ENCODE results near the gene RNF13. TPM values are rescaled to one million over a fixed set of nuclear protein-coding genes. Genes with fewer than 3 reads are reported as not detected.
A peak's percentile ranks its signal among the peaks of the same experiment; 100 is the strongest.

The RNF13 gene
- total RNA-seq, 4 donors from 2014 or later: 62.3 to 106 (median 91.1) TPM

DNA sequence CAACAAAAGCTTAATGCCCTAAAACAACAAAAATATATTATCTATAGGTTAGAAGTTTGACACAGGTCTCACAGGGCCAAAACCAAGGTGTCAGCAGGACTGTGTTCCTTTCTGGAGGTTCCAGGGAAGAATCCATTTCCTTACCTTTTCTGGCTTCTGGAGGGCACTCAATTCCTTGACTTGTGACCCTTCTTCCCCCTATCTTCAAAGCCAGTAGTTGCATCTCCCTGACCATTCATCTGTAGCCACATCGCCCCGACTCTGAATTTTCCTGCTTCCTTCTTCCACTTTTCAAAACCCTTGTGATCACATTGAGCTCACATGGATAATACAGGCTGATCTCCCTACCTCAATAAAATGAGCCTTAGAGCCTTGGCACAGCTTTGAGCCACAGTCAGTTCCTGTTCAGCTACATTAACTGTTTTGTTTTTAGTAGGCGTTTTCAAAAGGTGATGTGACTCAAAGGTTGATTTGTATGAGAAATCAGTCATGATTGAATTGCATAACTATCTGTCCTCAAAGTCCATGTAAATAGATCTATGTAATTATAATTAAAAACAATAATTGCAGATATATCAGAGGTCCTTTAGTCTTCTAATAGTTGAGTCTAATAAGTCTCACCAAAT, 145.3 kb downstream of the RNF13 start:
- Histone ChIP-seq H3K4me3 (no peak overlapping the region), H3K36me3 (peaks cover 0 to 18% of the 10 kb centered on the region in 2 donors), H3K27me3 (no peaks in the 10 kb centered on the region), H3K27ac (no peak overlapping the region), H3K4me1 (peaks cover 0 to 22% (median 4%) of the 10 kb centered on the region in 3 donors), H3K9me3 (no peaks in the 10 kb centered on the region)
- no peak for TF ChIP-seq EP300 (IDR thresholded peaks at IDR 0.05)
- TF ChIP-seq POLR2AphosphoS5 (IDR thresholded peaks at IDR 0.05): no peak
- TF ChIP-seq POLR2A (IDR thresholded peaks at IDR 0.05): no peak
- TF ChIP-seq, protein P1, sequence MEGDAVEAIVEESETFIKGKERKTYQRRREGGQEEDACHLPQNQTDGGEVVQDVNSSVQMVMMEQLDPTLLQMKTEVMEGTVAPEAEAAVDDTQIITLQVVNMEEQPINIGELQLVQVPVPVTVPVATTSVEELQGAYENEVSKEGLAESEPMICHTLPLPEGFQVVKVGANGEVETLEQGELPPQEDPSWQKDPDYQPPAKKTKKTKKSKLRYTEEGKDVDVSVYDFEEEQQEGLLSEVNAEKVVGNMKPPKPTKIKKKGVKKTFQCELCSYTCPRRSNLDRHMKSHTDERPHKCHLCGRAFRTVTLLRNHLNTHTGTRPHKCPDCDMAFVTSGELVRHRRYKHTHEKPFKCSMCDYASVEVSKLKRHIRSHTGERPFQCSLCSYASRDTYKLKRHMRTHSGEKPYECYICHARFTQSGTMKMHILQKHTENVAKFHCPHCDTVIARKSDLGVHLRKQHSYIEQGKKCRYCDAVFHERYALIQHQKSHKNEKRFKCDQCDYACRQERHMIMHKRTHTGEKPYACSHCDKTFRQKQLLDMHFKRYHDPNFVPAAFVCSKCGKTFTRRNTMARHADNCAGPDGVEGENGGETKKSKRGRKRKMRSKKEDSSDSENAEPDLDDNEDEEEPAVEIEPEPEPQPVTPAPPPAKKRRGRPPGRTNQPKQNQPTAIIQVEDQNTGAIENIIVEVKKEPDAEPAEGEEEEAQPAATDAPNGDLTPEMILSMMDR (IDR thresholded peaks at IDR 0.05): no peak
- 74 to 100% methylated on average over 3 of the region's 3 CpGs for WGBS, 2 donors (ENCODE audit: low coverage in 1 of 2)
- no peak for ATAC-seq

DNA sequence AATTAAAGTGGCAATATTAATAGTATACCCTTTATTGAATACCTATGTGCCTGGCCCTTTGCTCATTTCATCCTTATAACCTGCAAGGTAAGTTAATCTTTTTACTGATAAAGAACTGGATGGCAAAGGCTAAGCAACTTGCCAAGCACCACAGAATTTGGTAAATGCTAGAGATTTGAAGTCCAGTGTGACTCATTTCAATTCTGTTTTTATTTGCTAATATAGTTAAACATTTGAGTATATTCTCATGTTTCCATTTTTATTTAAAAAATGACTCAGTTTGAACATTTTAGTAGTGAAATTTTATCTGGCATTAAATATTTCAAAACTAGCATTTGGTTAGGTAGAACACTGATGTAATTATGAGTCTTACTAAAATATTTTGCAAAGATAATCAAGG, 146.4 kb downstream of the RNF13 start:
- TF ChIP-seq, protein P1 (IDR thresholded peaks at IDR 0.05): no peak
- TF ChIP-seq EP300 (IDR thresholded peaks at IDR 0.05): no peak
- TF ChIP-seq POLR2A (IDR thresholded peaks at IDR 0.05): no peak
- no peak for TF ChIP-seq POLR2AphosphoS5 (IDR thresholded peaks at IDR 0.05)
- Histone ChIP-seq H3K4me3 (no peak overlapping the region), H3K36me3 (peaks cover 0 to 18% of the 10 kb centered on the region in 2 donors), H3K4me1 (peaks cover 5 to 31% (median 5%) of the 10 kb centered on the region in 3 donors), H3K27ac (no peak overlapping the region), H3K9me3 (no peaks in the 10 kb centered on the region), H3K27me3 (no peaks in the 10 kb centered on the region)
- no peak for ATAC-seq

DNA sequence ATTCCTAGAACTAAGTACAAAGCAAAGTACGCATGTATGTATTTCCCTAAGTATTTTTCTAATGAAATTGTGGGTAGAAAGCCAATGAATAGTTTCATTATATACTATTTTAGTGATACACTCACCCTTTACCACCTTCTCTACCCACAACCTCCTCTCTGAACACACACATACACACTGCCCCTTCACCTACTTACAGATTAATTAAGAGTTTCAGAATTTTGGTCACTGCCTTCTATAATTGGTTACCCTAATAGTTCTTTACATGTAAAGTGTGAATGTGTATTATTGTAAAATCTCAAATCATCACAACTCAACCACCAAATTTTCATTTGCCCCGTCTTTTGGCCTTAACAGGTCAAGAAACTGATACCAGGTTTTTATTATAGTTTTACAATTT, 150.5 kb downstream of the RNF13 start:
- Histone ChIP-seq H3K36me3 (peaks cover 0 to 30% of the 10 kb centered on the region in 2 donors), H3K27me3 (no peaks in the 10 kb centered on the region), H3K9me3 (no peaks in the 10 kb centered on the region), H3K4me1 (peaks cover 4 to 50% (median 13%) of the 10 kb centered on the region in 3 donors), H3K27ac (no peak overlapping the region), H3K4me3 (no peak overlapping the region)
- WGBS, 2 donors (ENCODE audit: low coverage in 1 of 2): 88 to 94% methylated on average over 2 of the region's 2 CpGs
- TF ChIP-seq POLR2AphosphoS5 (IDR thresholded peaks at IDR 0.05) (no peak), EP300 (IDR thresholded peaks at IDR 0.05) (no peak), POLR2A (IDR thresholded peaks at IDR 0.05) (no peak)
- TF ChIP-seq, protein P1 (IDR thresholded peaks at IDR 0.05): no peak
- no peak for ATAC-seq

- TF ChIP-seq POLR2A (IDR thresholded peaks at IDR 0.05) (no peak), EP300 (IDR thresholded peaks at IDR 0.05) (no peak), POLR2AphosphoS5 (IDR thresholded peaks at IDR 0.05) (no peak)
- TF ChIP-seq, protein P1 (IDR thresholded peaks at IDR 0.05): no peak
- no peak for ATAC-seq
- Histone ChIP-seq H3K4me3 (no peak overlapping the region), H3K36me3 (peaks cover 0 to 30% of the 10 kb centered on the region in 2 donors), H3K4me1 (peaks cover 4 to 58% (median 13%) of the 10 kb centered on the region in 3 donors), H3K27me3 (no peaks in the 10 kb centered on the region), H3K9me3 (no peaks in the 10 kb centered on the region), H3K27ac (peak overlapping the region in 1 of 4 donors; percentile 0)
Measured at GRCh38 chr3:149964291-149964690, 151.3 kb downstream of the RNF13 start.

DNA sequence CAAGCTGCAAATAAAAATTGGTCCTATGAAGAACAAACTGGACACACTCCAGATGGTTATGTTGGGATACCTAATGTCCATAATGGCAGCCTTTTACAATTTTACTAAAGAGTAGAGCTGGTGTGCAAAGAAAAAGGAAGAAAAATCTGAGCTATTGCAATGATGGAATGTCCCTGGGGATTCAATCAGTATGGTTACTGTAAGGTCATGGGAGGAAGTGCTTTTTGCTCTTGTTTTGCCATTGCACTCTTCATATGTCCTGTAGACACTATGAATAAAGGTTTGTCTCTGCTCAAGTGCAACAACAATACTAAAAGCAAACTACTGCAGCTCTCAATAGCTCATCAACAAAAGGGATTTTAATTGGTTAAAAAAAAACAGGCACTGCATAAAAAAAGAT, 152.3 kb downstream of the RNF13 start:
- no peak overlapping the region for H3K4me3 ChIP-seq
- no peaks in the 10 kb centered on the region for H3K9me3 ChIP-seq
- H3K36me3 ChIP-seq: peaks cover 0 to 24% of the 10 kb centered on the region in 2 donors
- no peak overlapping the region for H3K27ac ChIP-seq
- no peaks in the 10 kb centered on the region for H3K27me3 ChIP-seq
- no peak for ATAC-seq
- H3K4me1 ChIP-seq: peaks cover 4 to 63% (median 13%) of the 10 kb centered on the region in 3 donors
- TF ChIP-seq, protein P1 (IDR thresholded peaks at IDR 0.05): no peak
- TF ChIP-seq POLR2A (IDR thresholded peaks at IDR 0.05): no peak
- no peak for TF ChIP-seq EP300 (IDR thresholded peaks at IDR 0.05)
- TF ChIP-seq POLR2AphosphoS5 (IDR thresholded peaks at IDR 0.05): no peak
